PC-9 (cell line): Measurements from ENCODE around the gene ZNF586.
"Not testable (repeated sequence)": the region's sequence is repeated elsewhere in the genome, so short reads cannot be mapped to it uniquely, and the experiment has no call there.

ENCODE experiments used
- EZH2 ChIP-seq: fragments of 200-600 bp; sonication (generic); IDR thresholded peaks from 2 replicates; pipeline ENCODE4 v1.8.0; 2017; ENCODE audit warnings: antibody characterized with exemption, low read depth
- TF ChIP-seq, protein P1 (sequence below): fragments of 200-600 bp; sonication (generic); conservative IDR thresholded peaks from 2 replicates; pipeline ENCODE4 v1.6.1; 2017; ENCODE audit warnings: mixed run types, antibody characterized with exemption, mild to moderate bottlenecking, moderate library complexity

- TF ChIP-seq, protein P1, sequence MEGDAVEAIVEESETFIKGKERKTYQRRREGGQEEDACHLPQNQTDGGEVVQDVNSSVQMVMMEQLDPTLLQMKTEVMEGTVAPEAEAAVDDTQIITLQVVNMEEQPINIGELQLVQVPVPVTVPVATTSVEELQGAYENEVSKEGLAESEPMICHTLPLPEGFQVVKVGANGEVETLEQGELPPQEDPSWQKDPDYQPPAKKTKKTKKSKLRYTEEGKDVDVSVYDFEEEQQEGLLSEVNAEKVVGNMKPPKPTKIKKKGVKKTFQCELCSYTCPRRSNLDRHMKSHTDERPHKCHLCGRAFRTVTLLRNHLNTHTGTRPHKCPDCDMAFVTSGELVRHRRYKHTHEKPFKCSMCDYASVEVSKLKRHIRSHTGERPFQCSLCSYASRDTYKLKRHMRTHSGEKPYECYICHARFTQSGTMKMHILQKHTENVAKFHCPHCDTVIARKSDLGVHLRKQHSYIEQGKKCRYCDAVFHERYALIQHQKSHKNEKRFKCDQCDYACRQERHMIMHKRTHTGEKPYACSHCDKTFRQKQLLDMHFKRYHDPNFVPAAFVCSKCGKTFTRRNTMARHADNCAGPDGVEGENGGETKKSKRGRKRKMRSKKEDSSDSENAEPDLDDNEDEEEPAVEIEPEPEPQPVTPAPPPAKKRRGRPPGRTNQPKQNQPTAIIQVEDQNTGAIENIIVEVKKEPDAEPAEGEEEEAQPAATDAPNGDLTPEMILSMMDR, result not testable (repeated sequence)
- TF ChIP-seq EZH2, result not testable (repeated sequence)
Measured at GRCh38 chr19:57821501-57821900, 52.0 kb downstream of the ZNF586 start.
